ENCODE results near the gene CCDC187. TPM values are rescaled to one million over a fixed set of nuclear protein-coding genes. Genes with fewer than 3 reads are reported as not detected.

The CCDC187 gene
- total and polyA plus RNA-seq, 2 of the 4 experiments (the other 2 are of a cell fraction): not detected

DNA sequence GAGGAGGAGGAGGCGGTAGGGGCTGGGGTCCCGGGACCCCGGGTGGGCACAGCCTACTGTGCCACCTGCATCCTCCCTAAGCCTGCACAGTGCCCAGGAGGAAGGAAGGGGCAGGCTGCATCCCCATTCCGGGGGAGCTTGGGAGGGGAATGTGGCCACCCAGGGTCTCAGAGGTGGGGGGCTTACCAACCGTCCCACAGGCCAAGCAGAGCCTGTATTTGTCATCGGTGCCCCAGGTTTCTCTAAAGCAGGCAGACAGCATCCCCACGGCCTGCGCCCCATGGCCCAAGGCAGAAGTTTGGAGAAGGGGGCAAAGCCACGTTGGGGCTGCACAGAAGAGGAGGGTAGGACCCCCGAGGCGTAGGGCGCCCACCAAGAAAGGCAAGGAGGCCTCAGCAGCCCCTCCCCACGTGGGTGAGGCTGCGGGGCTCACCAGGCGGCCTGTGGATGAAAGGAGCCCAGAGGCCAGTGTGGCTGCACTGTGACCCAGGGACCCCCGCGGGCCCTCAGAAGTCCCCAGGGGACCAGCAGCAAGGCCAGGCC lies 22.9 kb upstream of the CCDC187 start:
- Histone ChIP-seq H4K8ac (ENCODE audit: low read depth in 2 of 2, low read length in 2 of 2) (peak overlapping the region; percentile 97 to 99), H2AFZ (replicated peaks; ENCODE audit: low read length, poor library complexity) (peak overlapping the region; percentile 85), H4K5ac (ENCODE audit: low read depth, low read length) (peak overlapping the region; percentile 98), H3K4me3 (ENCODE audit: insufficient read depth, low read depth, low read length) (no peak overlapping the region), H3K23ac (ENCODE audit: low read depth, low read length) (peak overlapping the region; percentile 98), H3K27me3 (ENCODE audit: control insufficient read depth, insufficient read depth, low read length) (no peaks in the 10 kb centered on the region), H2BK120ac (ENCODE audit: low read depth, low read length) (peak overlapping the region; percentile 100), H3K79me1 (ENCODE audit: low read depth in 1 of 2, low read length in 2 of 2) (peaks cover 3 to 25% of the 10 kb centered on the region in 2 experiments; a peak in 1 of 4 replicates), H3K4me2 (ENCODE audit: low read depth, low read length) (peak overlapping the region; percentile 37), H4K20me1 (ENCODE audit: insufficient read depth, low read length) (peaks cover 36% of the 10 kb centered on the region), H3K36me3 (ENCODE audit: control insufficient read depth, insufficient read depth, low read length) (peaks cover 8% of the 10 kb centered on the region; the same call in 1 of the 2 replicates), H3K4ac (ENCODE audit: low read depth, low read length) (peak overlapping the region; percentile 100), H3K9me3 (ENCODE audit: control insufficient read depth, insufficient read depth, low read length) (no peaks in the 10 kb centered on the region), H2BK5ac (ENCODE audit: low read depth, low read length, poor library complexity, severe bottlenecking) (peak overlapping the region; percentile 99), H3K9me1 (ENCODE audit: insufficient read depth, low read length) (peaks cover 5% of the 10 kb centered on the region), H4K91ac (ENCODE audit: insufficient read depth, low read depth, low read length) (peak overlapping the region; percentile 99), H2AK5ac (ENCODE audit: low read depth, low read length) (peak overlapping the region; percentile 100), H3K56ac (ENCODE audit: extremely low read depth, insufficient read depth, low read length) (peak overlapping the region; percentile 96), H2BK20ac (ENCODE audit: low read depth, low read length) (peak overlapping the region; percentile 96), H2AK9ac (replicated peaks; ENCODE audit: low read depth, low read length, poor library complexity) (peak overlapping the region; percentile 100), H3K14ac (replicated peaks; ENCODE audit: low read depth, low read length) (peak overlapping the region; percentile 99), H3K4me1 (ENCODE audit: control insufficient read depth, insufficient read depth, low read length) (peaks cover 33% of the 10 kb centered on the region), H3K9ac (ENCODE audit: low read depth, low read length) (peak overlapping the region; percentile 65), H3K27ac (ENCODE audit: insufficient read depth, low read length) (peak overlapping the region; percentile 97), H2BK15ac (ENCODE audit: low read depth, low read length) (peak overlapping the region; percentile 99; the same call in 2 of the 3 replicates), H3K18ac (ENCODE audit: low read depth, low read length) (peak overlapping the region; percentile 97)
- POLR2A ChIA-PET (ENCODE audit: unreplicated experiment): no interaction called here
- CTCF ChIA-PET: interaction anchor here (0.7 to 1.4 kb wide), 3 partner anchors 14 to 36 kb away, joined by 3 read pairs; no protein-coding TSS in a partner anchor
- ATAC-seq (ENCODE audit: low read depth) (peak; percentile 0), DNase-seq (no peak)
- TF ChIP-seq, protein P1, sequence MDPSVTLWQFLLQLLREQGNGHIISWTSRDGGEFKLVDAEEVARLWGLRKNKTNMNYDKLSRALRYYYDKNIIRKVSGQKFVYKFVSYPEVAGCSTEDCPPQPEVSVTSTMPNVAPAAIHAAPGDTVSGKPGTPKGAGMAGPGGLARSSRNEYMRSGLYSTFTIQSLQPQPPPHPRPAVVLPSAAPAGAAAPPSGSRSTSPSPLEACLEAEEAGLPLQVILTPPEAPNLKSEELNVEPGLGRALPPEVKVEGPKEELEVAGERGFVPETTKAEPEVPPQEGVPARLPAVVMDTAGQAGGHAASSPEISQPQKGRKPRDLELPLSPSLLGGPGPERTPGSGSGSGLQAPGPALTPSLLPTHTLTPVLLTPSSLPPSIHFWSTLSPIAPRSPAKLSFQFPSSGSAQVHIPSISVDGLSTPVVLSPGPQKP (IDR thresholded peaks at IDR 0.05; ENCODE audit: borderline replicate concordance, low read depth, low read length): no peak
- TF ChIP-seq CHD1 (IDR thresholded peaks at IDR 0.05; ENCODE audit: low read depth, low read length) (no peak), CEBPB (IDR thresholded peaks at IDR 0.05; ENCODE audit: low read depth, low read length) (no peak), MXI1 (IDR thresholded peaks at IDR 0.05; ENCODE audit: borderline replicate concordance, low read depth, low read length) (no peak)
- BruUV-seq (replicated peaks): no TSS peak
- WGBS, 2 experiments (ENCODE audit: extremely low coverage in 2 of 2, insufficient read length in 1 of 2): no CpG with 5 or more reads among the region's 17 CpGs
- dilution Hi-C loops (cut with HindIII; ENCODE audit: low sequenced_read_pairs, unreplicated experiment): no loop called here
- intact Hi-C loops (cut with micrococcal nuclease): loop anchor here (5.0 kb wide), 1 partner anchor 75 kb away; the partner anchor contains the start of gene SNAPC4
- in situ Hi-C loops (cut with MboI; ENCODE audit: low sequenced_read_pairs): no loop called here
